Right lobe of liver (tissue), 6 donors: ENCODE measurements around the gene EARS2. TPM values are rescaled to one million over a fixed set of nuclear protein-coding genes. Genes with fewer than 3 reads are reported as not detected.

ENCODE experiments used
- ATAC-seq, 4 donors: fragments of 200-7000 bp; cut with Tn5 transposase; one replicate each; pipeline ENCODE4 v1.9.1; 2020; ENCODE audit warnings: mild to moderate bottlenecking in 4 of 4, moderate library complexity in 4 of 4
- DNase-seq, 3 donors: peaks; one replicate each; pipeline ENCODE4 v3.0.0-alpha.2; 2020
- H3K27ac ChIP-seq, 3 donors: fragments of 200-600 bp; one replicate each; pipeline ENCODE4 v1.8.0; 2022
- H3K27me3 ChIP-seq, 2 donors: fragments of 200-600 bp; one replicate each; pipeline ENCODE4 v1.8.0; 2022
- H3K36me3 ChIP-seq, 4 donors: fragments of 200-600 bp; sonication (generic) in 1 of 4; one replicate each; pipeline versions ENCODE4 v1.5.1 to v1.8.0; 2017 to 2022; ENCODE audit warnings: control low read depth in 1 of 4
- H3K4me1 ChIP-seq, 4 donors: fragments of 200-600 bp; sonication (generic) in 1 of 4; one replicate each; pipeline versions ENCODE4 v1.5.1 to v1.8.0; 2017 to 2022; ENCODE audit warnings: control low read depth in 1 of 4
- H3K4me3 ChIP-seq, 3 donors: fragments of 200-600 bp; one replicate each; pipeline ENCODE4 v1.8.0; 2022
- H3K9me3 ChIP-seq, 4 donors: fragments of 200-600 bp; sonication (generic) in 1 of 4; one replicate each; pipeline versions ENCODE4 v1.5.1 to v1.8.0; 2017 to 2022; ENCODE audit warnings: control low read depth in 1 of 4
- POLR2A ChIP-seq: fragments of 450-650 bp; IDR thresholded peaks from one replicate; pipeline ENCODE4 v1.6.1; 2017; ENCODE audit warnings: antibody characterized with exemption, mild to moderate bottlenecking
- WGBS: methylation state at CpG from one replicate; pipeline ENCODE4 v1.1.6; 2018; ENCODE audit warnings: low coverage, low lambda C conversion rate; ENCODE audit not compliant: insufficient coverage; ENCODE audit errors: missing lambda C conversion rate; 5-methylcytosine and 5-hydroxymethylcytosine counted together
- intact Hi-C, 2 donors: fragments of 100-400 bp; cut with DNase I; formaldehyde crosslinking; loops; one replicate each; pipeline versions ENCODE4 v1.11.2 to v1.14.1; 2022
- total RNA-seq, 6 experiments: library from RNA; depleted of rRNA in 2 of 6; stranded (reverse); fragments of >200 nt in 2 of 6; fragmentation: NEBNext Ultra II Directional in 3 of 6; extraction: Animal tissue kit (Norgen Biotek cat#: 25700) in 3 of 6; gene quantifications; one replicate each; pipeline versions ENCODE4 v1.1.0 to v1.2.4, GENCODE V29; 2016 to 2023
- TF ChIP-seq, protein P1 (sequence below), 4 donors: fragments of 200-600 bp in 3 of 4; fragments of 450-650 bp in 1 of 4; IDR thresholded peaks; one replicate each; pipeline versions ENCODE4 v1.5.1 to v1.8.0; 2016 to 2022; ENCODE audit warnings: antibody characterized with exemption in 4 of 4, mild to moderate bottlenecking in 2 of 4
- donor health status: DM: no; HTN: yes; CAD: no.
- donor health status: DM: no; HTN: no; CAD: no.
- donor health status: DM: no; HTN: no; CAD: no.
- donor health status: DM: no; HTN: yes; CAD: no.
- donor health status: DM: no; HTN: yes; CAD: no.

The EARS2 gene
- total RNA-seq, 6 experiments from 2014 or later, result 14.9 to 47.7 (median 15.9) TPM

GRCh38 chr16:23482778-23483177 lies 74.4 kb downstream of the EARS2 start:
- ATAC-seq (peak in 1 of 4 donors; percentile 25), DNase-seq (no peak)
- intact Hi-C loops, result no loop called here
- Histone ChIP-seq H3K27ac (no peak overlapping the region), H3K4me3 (no peak overlapping the region), H3K4me1 (no peaks in the 10 kb centered on the region), H3K9me3 (no peaks in the 10 kb centered on the region), H3K36me3 (peaks cover 5 to 84% (median 48%) of the 10 kb centered on the region in 4 donors), H3K27me3 (no peaks in the 10 kb centered on the region)
- TF ChIP-seq, protein P1, sequence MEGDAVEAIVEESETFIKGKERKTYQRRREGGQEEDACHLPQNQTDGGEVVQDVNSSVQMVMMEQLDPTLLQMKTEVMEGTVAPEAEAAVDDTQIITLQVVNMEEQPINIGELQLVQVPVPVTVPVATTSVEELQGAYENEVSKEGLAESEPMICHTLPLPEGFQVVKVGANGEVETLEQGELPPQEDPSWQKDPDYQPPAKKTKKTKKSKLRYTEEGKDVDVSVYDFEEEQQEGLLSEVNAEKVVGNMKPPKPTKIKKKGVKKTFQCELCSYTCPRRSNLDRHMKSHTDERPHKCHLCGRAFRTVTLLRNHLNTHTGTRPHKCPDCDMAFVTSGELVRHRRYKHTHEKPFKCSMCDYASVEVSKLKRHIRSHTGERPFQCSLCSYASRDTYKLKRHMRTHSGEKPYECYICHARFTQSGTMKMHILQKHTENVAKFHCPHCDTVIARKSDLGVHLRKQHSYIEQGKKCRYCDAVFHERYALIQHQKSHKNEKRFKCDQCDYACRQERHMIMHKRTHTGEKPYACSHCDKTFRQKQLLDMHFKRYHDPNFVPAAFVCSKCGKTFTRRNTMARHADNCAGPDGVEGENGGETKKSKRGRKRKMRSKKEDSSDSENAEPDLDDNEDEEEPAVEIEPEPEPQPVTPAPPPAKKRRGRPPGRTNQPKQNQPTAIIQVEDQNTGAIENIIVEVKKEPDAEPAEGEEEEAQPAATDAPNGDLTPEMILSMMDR (IDR thresholded peaks at IDR 0.05), result no peak
- TF ChIP-seq POLR2A, result no peak
- 91% methylated on average over 9 of the region's 14 CpGs for WGBS

- intact Hi-C loops, result no loop called here
- TF ChIP-seq, protein P1 (IDR thresholded peaks at IDR 0.05), result no peak
- TF ChIP-seq POLR2A, result no peak
- Histone ChIP-seq H3K9me3 (no peaks in the 10 kb centered on the region), H3K36me3 (peaks cover 0 to 79% (median 36%) of the 10 kb centered on the region in 4 donors), H3K4me3 (no peak overlapping the region), H3K4me1 (no peaks in the 10 kb centered on the region), H3K27me3 (no peaks in the 10 kb centered on the region), H3K27ac (no peak overlapping the region)
- WGBS, result 95% methylated on average over 2 of the region's 4 CpGs
- DNase-seq (no peak), ATAC-seq (no peak)
These were observed 76.9 kb downstream of the EARS2 start for GRCh38 chr16:23480257-23480656.

DNA sequence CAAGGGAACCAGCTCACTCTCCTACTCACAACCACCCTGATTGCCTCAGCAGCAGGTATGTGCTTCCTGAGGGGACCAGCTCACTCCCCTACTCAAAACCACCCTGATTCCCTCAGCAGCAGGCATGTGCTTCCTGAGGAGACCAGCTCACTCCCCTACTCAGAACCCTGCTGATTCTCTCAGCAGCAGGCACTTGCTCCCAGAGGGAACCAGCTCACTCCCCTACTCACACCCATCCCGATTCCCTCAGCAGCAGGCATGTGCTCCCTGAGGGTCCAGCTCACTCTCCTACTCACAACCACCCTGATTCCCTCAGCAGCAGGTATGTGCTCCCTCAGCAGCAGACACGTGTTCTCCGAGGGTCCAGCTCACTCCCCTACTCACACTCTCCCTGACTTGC lies 78.0 kb downstream of the EARS2 start:
- Histone ChIP-seq H3K36me3 (peaks cover 0 to 80% (median 42%) of the 10 kb centered on the region in 4 donors), H3K9me3 (no peaks in the 10 kb centered on the region), H3K27ac (no peak overlapping the region), H3K27me3 (no peaks in the 10 kb centered on the region), H3K4me1 (no peaks in the 10 kb centered on the region), H3K4me3 (no peak overlapping the region)
- TF ChIP-seq, protein P1 (IDR thresholded peaks at IDR 0.05), result no peak
- TF ChIP-seq POLR2A, result no peak
- WGBS, result 100% methylated on average over 1 of the region's 3 CpGs
- DNase-seq (no peak), ATAC-seq (no peak)
- intact Hi-C loops, result no loop called here

DNA sequence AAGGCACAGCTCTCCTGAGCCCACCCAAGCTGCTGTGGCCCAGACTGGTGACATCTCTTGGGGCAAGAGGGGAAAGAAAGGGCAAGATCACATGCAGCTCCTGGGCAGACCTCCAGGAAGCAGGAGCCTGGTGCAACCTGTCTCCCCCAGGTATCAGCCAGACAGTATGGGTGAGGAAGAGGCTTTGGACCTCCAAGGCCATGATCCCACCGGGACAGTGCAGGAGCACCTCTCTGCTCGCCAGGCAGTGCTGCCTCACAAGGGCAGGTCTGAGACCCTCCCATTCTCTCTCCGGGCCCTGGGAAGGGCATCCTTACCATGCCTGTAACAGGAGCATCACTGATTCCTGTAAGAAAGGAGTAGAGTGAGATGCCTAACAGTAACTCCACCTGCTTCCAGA lies 78.6 kb downstream of the EARS2 start:
- ATAC-seq (no peak), DNase-seq (no peak)
- Histone ChIP-seq H3K36me3 (peaks cover 0 to 81% (median 44%) of the 10 kb centered on the region in 4 donors), H3K4me1 (no peaks in the 10 kb centered on the region), H3K27ac (no peak overlapping the region), H3K27me3 (no peaks in the 10 kb centered on the region), H3K4me3 (no peak overlapping the region), H3K9me3 (no peaks in the 10 kb centered on the region)
- no CpG with 5 or more reads among the region's 3 CpGs for WGBS
- intact Hi-C loops, result no loop called here
- no peak for TF ChIP-seq POLR2A
- TF ChIP-seq, protein P1 (IDR thresholded peaks at IDR 0.05), result no peak

GRCh38 chr16:23476289-23476688 lies 80.9 kb downstream of the EARS2 start:
- ATAC-seq (no peak), DNase-seq (no peak)
- Histone ChIP-seq H3K36me3 (peaks cover 0 to 75% (median 42%) of the 10 kb centered on the region in 4 donors), H3K27ac (no peak overlapping the region), H3K4me3 (no peak overlapping the region), H3K9me3 (no peaks in the 10 kb centered on the region), H3K4me1 (no peaks in the 10 kb centered on the region), H3K27me3 (no peaks in the 10 kb centered on the region)
- intact Hi-C loops, result no loop called here
- no peak for TF ChIP-seq POLR2A
- TF ChIP-seq, protein P1 (IDR thresholded peaks at IDR 0.05), result no peak
- 100% methylated on average over 1 of the region's 1 CpG for WGBS
